ENCODE measurements around the gene ELOVL7. TPM values are rescaled to one million over a fixed set of nuclear protein-coding genes. Genes with fewer than 3 reads are reported as not detected.

ELOVL7 gene
- total and polyA plus RNA-seq, 10 of the 15 experiments (the other 5 are each of a cell fraction or from before 2014, with no cell fraction given): 0.26 to 1.2 (median 0.92) TPM

GRCh38 chr5:60830581-60831127 is 13.4 kb downstream of the ELOVL7 start:
- CTCF ChIA-PET: interaction anchor here (0.9 to 1.0 kb wide), 2 partner anchors 9 to 110 kb away, joined by 3 read pairs; no protein-coding TSS in a partner anchor
- no peaks in the 10 kb centered on the region; the same call in 2 of the 3 replicates for H3K9me3 ChIP-seq (replicated peaks; ENCODE audit: control insufficient read depth, insufficient read depth, low read length)
- no peaks in the 10 kb centered on the region for H4K20me1 ChIP-seq (ENCODE audit: control insufficient read depth, insufficient read depth)
- DNase-seq (ENCODE audit: low read depth, low spot score) (no peak), FAIRE-seq (no peak), ATAC-seq (peak; percentile 68)
- no peaks in the 10 kb centered on the region for H3K27me3 ChIP-seq (replicated peaks in 1 of 2; ENCODE audit: control insufficient read depth in 2 of 2, insufficient read depth in 2 of 2, low read length in 1 of 2)
- H3K4me3 ChIP-seq: no peak overlapping the region
- TF ChIP-seq MTA2 (IDR thresholded peaks at IDR 0.05; ENCODE audit: low read depth) (no peak), PKNOX1 (IDR thresholded peaks at IDR 0.05) (no peak), ZZZ3 (IDR thresholded peaks at IDR 0.05; ENCODE audit: control insufficient read depth, insufficient read length, low read depth) (no peak), PML (IDR thresholded peaks at IDR 0.05; ENCODE audit: low read length) (no peak), CEBPB (IDR thresholded peaks at IDR 0.05; ENCODE audit: borderline replicate concordance in 1 of 2, low read depth in 2 of 2, low read length in 2 of 2) (peak in 1 of 2 experiments; percentile 50; a peak in 1 of 4 replicates)
- SMC1A ChIA-PET (ENCODE audit: uncharacterized antibody, unreplicated experiment): no interaction called here
- peaks cover 28% of the 10 kb centered on the region for H3K4me1 ChIP-seq (ENCODE audit: control insufficient read depth, insufficient read depth, low read length)
- no peak overlapping the region for H3K9ac ChIP-seq (ENCODE audit: control insufficient read depth, insufficient read depth, low read length)
- intact Hi-C loops (cut with micrococcal nuclease; ENCODE audit: unreplicated experiment) (no loop called here), in situ Hi-C loops (cut with MboI) (no loop called here)
- H3K27ac ChIP-seq (ENCODE audit: control insufficient read depth, insufficient read depth): no peak overlapping the region
- RAD21 ChIA-PET (ENCODE audit: unreplicated experiment): no interaction called here
- POLR2A ChIA-PET: no interaction called here
- peak overlapping the region; percentile 54; the same call in 1 of the 2 replicates for H3K4me2 ChIP-seq (ENCODE audit: control insufficient read depth, insufficient read depth)
- H2AFZ ChIP-seq (ENCODE audit: control insufficient read depth, low read depth, low read length): no peak overlapping the region
- H3K36me3 ChIP-seq (ENCODE audit: control insufficient read depth in 2 of 2, insufficient read depth in 2 of 2, low read length in 1 of 2): no peaks in the 10 kb centered on the region
- no peaks in the 10 kb centered on the region for H3K79me2 ChIP-seq (ENCODE audit: control insufficient read depth, insufficient read depth, low read length)
- BruUV-seq (replicated peaks): no TSS peak
